CD14-positive monocyte (primary cell): ENCODE results near the gene PDLIM5. TPM values are rescaled to one million over a fixed set of nuclear protein-coding genes. Genes with fewer than 3 reads are reported as not detected.
A peak's percentile ranks its signal among the peaks of the same experiment; 100 is the strongest.

Experiments
- DNase-seq, 3 donors: peaks; one replicate each; pipeline ENCODE4 v3.0.0-alpha.2; 2011 to 2022
- H2AFZ ChIP-seq: 2 replicates; pipeline ENCODE4 v1.6.0; 2012; ENCODE audit warnings: mild to moderate bottlenecking, low read depth, low read length, inconsistent platforms; ENCODE audit not compliant: insufficient read depth, poor library complexity, severe bottlenecking
- H3K27ac ChIP-seq, 2 donors: 1 replicate in 1 of 2; 2 replicates in 1 of 2; pipeline ENCODE4 v1.5.1; 2012 to 2013; ENCODE audit warnings: low read length in 2 of 2, control low read depth in 1 of 2, inconsistent platforms in 1 of 2, low read depth in 1 of 2, mild to moderate bottlenecking in 1 of 2
- H3K27me3 ChIP-seq, 2 donors: one replicate each; pipeline versions ENCODE4 v1.6.0 to v1.6.1; 2011 to 2013; ENCODE audit warnings: low read length in 2 of 2; ENCODE audit not compliant: control insufficient read depth in 2 of 2, insufficient read depth in 2 of 2
- H3K36me3 ChIP-seq, 2 donors: replicated peaks in 1 of 2; 1 replicate in 1 of 2; 2 replicates in 1 of 2; pipeline versions ENCODE4 v1.5.1 to v1.6.1; 2012 to 2013; ENCODE audit warnings: low read length in 2 of 2, control low read depth in 1 of 2, inconsistent platforms in 1 of 2, mild to moderate bottlenecking in 1 of 2; ENCODE audit not compliant: insufficient read depth in 2 of 2, control insufficient read depth in 1 of 2
- H3K4me1 ChIP-seq, 2 donors: 1 replicate in 1 of 2; 2 replicates in 1 of 2; pipeline versions ENCODE4 v1.5.1 to v1.6.1; 2012 to 2013; ENCODE audit warnings: low read length in 2 of 2, control low read depth in 1 of 2, inconsistent platforms in 1 of 2, mild to moderate bottlenecking in 1 of 2, moderate library complexity in 1 of 2; ENCODE audit not compliant: insufficient read depth in 2 of 2, control insufficient read depth in 1 of 2
- H3K4me2 ChIP-seq: replicated peaks from 2 replicates; pipeline ENCODE3; 2012; ENCODE audit warnings: low read length, moderate library complexity, mild to moderate bottlenecking; ENCODE audit not compliant: poor library complexity, severe bottlenecking; ENCODE audit errors: extremely low read depth
- H3K4me3 ChIP-seq, 3 experiments: fragments of 200-600 bp in 1 of 3; sonication (generic) in 1 of 3; replicated peaks in 1 of 3; 1 replicate in 2 of 3; 2 replicates in 1 of 3; pipeline ENCODE4 v1.5.1; 2011 to 2013; ENCODE audit warnings: low read length in 3 of 3, mild to moderate bottlenecking in 3 of 3, control low read depth in 2 of 3, low read depth in 2 of 3, inconsistent platforms in 1 of 3, moderate library complexity in 1 of 3
- H3K79me2 ChIP-seq: 2 replicates; pipeline ENCODE4 v1.6.0; 2012; ENCODE audit warnings: mild to moderate bottlenecking, control low read depth, inconsistent platforms, low read length, moderate library complexity; ENCODE audit not compliant: insufficient read depth
- H3K9ac ChIP-seq: 2 replicates; pipeline ENCODE4 v1.6.0; 2017; ENCODE audit warnings: low read length, mild to moderate bottlenecking; ENCODE audit not compliant: insufficient read depth, poor library complexity, severe bottlenecking
- H3K9me3 ChIP-seq, 2 donors: replicated peaks in 1 of 2; 1 replicate in 1 of 2; 2 replicates in 1 of 2; pipeline versions ENCODE4 v1.5.1 to v1.6.1; 2012 to 2013; ENCODE audit warnings: low read length in 2 of 2, control low read depth in 1 of 2; ENCODE audit not compliant: control insufficient read depth in 1 of 2, insufficient read depth in 1 of 2
- H4K20me1 ChIP-seq: 2 replicates; pipeline ENCODE4 v1.6.0; 2012; ENCODE audit warnings: mild to moderate bottlenecking, low read length, control low read depth, moderate library complexity; ENCODE audit not compliant: insufficient read depth
- H3K27ac Mint-ChIP-seq, 7 donors: one replicate each; pipeline ENCODE4 v1.8.0; 2020; ENCODE audit warnings: mild to moderate bottlenecking in 7 of 7, mixed read lengths in 7 of 7, moderate library complexity in 6 of 7, inconsistent platforms in 2 of 7
- H3K27me3 Mint-ChIP-seq, 3 donors: one replicate each; pipeline ENCODE4 v1.8.0; 2021 to 2022; ENCODE audit warnings: low read depth in 3 of 3, mild to moderate bottlenecking in 3 of 3, mixed read lengths in 3 of 3, moderate library complexity in 3 of 3, inconsistent platforms in 1 of 3
- H3K36me3 Mint-ChIP-seq, 2 donors: one replicate each; pipeline ENCODE4 v1.8.0; 2020; ENCODE audit warnings: mixed read lengths in 2 of 2, inconsistent platforms in 1 of 2, mild to moderate bottlenecking in 1 of 2
- H3K4me1 Mint-ChIP-seq: one replicate; pipeline ENCODE4 v1.8.0; 2020; ENCODE audit warnings: mild to moderate bottlenecking, mixed read lengths
- H3K4me3 Mint-ChIP-seq, 2 donors: one replicate each; pipeline ENCODE4 v1.8.0; 2020; ENCODE audit warnings: mild to moderate bottlenecking in 2 of 2, mixed read lengths in 2 of 2, moderate library complexity in 1 of 2
- H3K9me3 Mint-ChIP-seq, 7 donors: one replicate each; pipeline ENCODE4 v1.8.0; 2020 to 2022; ENCODE audit warnings: mixed read lengths in 7 of 7, mild to moderate bottlenecking in 6 of 7, moderate library complexity in 6 of 7, inconsistent platforms in 2 of 7
- WGBS: methylation state at CpG from one replicate; pipeline ENCODE4 v1.1.5; 2013; ENCODE audit warnings: missing lambda C conversion rate; ENCODE audit not compliant: insufficient coverage; 5-methylcytosine and 5-hydroxymethylcytosine counted together
- intact Hi-C, 2 donors: fragments of 100-400 bp; cut with micrococcal nuclease; formaldehyde crosslinking; loops; one replicate each; pipeline versions ENCODE4 v1.15.0 to v1.15.1; 2023
- polyA plus RNA-seq, 3 donors: library from polyadenylated mRNA; depleted of rRNA in 1 of 3; unstranded in 2 of 3; stranded (reverse) in 1 of 3; fragments of 300-500 nt in 2 of 3; fragments of >200 nt in 1 of 3; fragmentation: Illumina TruSeq in 2 of 3; gene quantifications; 1 replicate in 2 of 3; 2 replicates in 1 of 3; pipeline ENCODE4 v1.2.3, GENCODE V29; 2012 to 2021
- TF ChIP-seq, protein P1 (sequence below): fragments of 200-600 bp; IDR thresholded peaks from one replicate; pipeline ENCODE4 v1.8.0; 2022; ENCODE audit warnings: antibody characterized with exemption, mild to moderate bottlenecking

Gene PDLIM5
- polyA plus RNA-seq, 3 donors = 75.3 to 105 (median 80.9) TPM

DNA sequence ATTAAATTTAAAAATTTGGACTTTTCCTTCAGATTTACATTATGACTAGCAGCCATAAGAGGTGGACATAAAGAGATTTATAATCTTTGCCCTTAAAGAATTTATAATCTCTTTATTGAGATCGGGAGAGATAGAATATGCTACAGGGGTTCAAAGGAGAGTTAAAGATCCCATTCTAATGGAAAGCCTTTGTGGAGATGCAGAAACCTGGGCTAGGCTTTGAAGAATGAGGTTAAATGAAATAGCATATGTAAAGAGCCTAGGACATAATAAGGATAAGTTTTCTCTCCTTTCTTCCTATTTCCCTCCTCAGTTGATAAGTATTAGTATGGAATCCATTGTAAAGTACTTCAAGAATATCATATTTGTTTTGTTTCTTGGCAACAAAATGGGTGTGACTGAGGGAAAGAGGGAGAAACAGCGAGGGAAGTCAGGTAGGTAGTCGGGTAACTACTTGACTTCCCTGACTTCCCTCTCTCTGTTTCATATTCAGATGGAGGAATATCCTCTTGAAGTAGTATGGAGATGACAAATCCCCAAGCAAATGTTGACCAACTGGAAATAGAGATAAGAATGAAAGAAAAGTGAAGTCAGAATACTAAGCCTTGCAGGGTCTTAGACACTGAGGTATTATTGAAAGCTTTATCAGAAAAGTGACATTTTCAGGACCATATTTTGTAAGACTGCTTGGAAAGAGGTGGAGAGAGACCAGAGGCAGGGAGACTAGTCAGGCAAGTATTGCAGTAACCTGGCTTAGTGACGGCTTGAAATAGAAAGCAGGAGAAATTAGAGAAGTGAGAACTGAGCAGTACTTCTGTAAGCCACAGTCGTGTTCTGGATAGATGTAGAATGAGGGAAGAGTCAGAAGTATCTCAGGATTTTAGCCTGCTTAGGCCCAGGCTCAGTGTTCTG is 82.9 kb downstream of the PDLIM5 start:
- WGBS = 0% methylated on average over 1 of the region's 5 CpGs
- Histone ChIP-seq H3K27me3 (no peaks in the 10 kb centered on the region), H4K20me1 (peaks cover 59% of the 10 kb centered on the region), H3K9me3 (no peaks in the 10 kb centered on the region), H3K4me1 (peaks cover 15 to 16% of the 10 kb centered on the region in 2 donors), H3K9ac (no peak overlapping the region), H3K79me2 (no peaks in the 10 kb centered on the region), H3K4me3 (no peak overlapping the region), H2AFZ (no peak overlapping the region), H3K4me2 (no peak overlapping the region), H3K27ac (peak overlapping the region in 1 of 2 donors; percentile 25), H3K36me3 (no peaks in the 10 kb centered on the region)
- peak; percentile 40 to 66 (median 56) for DNase-seq
- Mint-ChIP-seq H3K4me3 (peak overlapping the region in 1 of 2 donors; percentile 60), H3K27ac (peak overlapping the region in 6 of 7 donors; percentile 51 to 79 (median 73)), H3K27me3 (no peaks in the 10 kb centered on the region), H3K9me3 (no peaks in the 10 kb centered on the region), H3K4me1 (peaks cover 21% of the 10 kb centered on the region), H3K36me3 (peaks cover 0 to 9% of the 10 kb centered on the region in 2 donors)
- intact Hi-C loops = no loop called here
- TF ChIP-seq, protein P1, sequence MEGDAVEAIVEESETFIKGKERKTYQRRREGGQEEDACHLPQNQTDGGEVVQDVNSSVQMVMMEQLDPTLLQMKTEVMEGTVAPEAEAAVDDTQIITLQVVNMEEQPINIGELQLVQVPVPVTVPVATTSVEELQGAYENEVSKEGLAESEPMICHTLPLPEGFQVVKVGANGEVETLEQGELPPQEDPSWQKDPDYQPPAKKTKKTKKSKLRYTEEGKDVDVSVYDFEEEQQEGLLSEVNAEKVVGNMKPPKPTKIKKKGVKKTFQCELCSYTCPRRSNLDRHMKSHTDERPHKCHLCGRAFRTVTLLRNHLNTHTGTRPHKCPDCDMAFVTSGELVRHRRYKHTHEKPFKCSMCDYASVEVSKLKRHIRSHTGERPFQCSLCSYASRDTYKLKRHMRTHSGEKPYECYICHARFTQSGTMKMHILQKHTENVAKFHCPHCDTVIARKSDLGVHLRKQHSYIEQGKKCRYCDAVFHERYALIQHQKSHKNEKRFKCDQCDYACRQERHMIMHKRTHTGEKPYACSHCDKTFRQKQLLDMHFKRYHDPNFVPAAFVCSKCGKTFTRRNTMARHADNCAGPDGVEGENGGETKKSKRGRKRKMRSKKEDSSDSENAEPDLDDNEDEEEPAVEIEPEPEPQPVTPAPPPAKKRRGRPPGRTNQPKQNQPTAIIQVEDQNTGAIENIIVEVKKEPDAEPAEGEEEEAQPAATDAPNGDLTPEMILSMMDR = no peak

GRCh38 chr4:94536049-94536448 is 84.3 kb downstream of the PDLIM5 start:
- DNase-seq = no peak
- no peaks in the 10 kb centered on the region for H3K27me3 ChIP-seq
- no peak overlapping the region for H3K4me3 Mint-ChIP-seq
- intact Hi-C loops = no loop called here
- no peaks in the 10 kb centered on the region for H3K36me3 ChIP-seq
- H3K4me2 ChIP-seq = no peak overlapping the region
- TF ChIP-seq, protein P1 = no peak
- no peaks in the 10 kb centered on the region for H3K9me3 ChIP-seq
- H3K27ac Mint-ChIP-seq = peak overlapping the region in 1 of 7 donors; percentile 26
- H3K4me1 ChIP-seq = peaks cover 15 to 16% of the 10 kb centered on the region in 2 donors
- no peak overlapping the region for H2AFZ ChIP-seq
- H3K36me3 Mint-ChIP-seq = peaks cover 5 to 7% of the 10 kb centered on the region in 2 donors
- no peak overlapping the region for H3K9ac ChIP-seq
- peaks cover 63% of the 10 kb centered on the region for H4K20me1 ChIP-seq
- WGBS = 100% methylated on average over 3 of the region's 3 CpGs
- no peaks in the 10 kb centered on the region for H3K79me2 ChIP-seq
- no peak overlapping the region for H3K27ac ChIP-seq
- H3K27me3 Mint-ChIP-seq = no peaks in the 10 kb centered on the region
- H3K4me1 Mint-ChIP-seq = peaks cover 21% of the 10 kb centered on the region
- H3K4me3 ChIP-seq = no peak overlapping the region
- no peaks in the 10 kb centered on the region for H3K9me3 Mint-ChIP-seq
